IMR-90 (cell line): ENCODE results near the gene MYH7B. TPM values are rescaled to one million over a fixed set of nuclear protein-coding genes. Genes with fewer than 3 reads are reported as not detected.

Experiments used
- ATAC-seq: fragments of 200-7000 bp; cut with Tn5 transposase; 2 replicates; pipeline ENCODE4 v1.9.1; 2020; ENCODE audit warnings: low read depth, mild to moderate bottlenecking, moderate library complexity
- BruUV-seq: library from RNA; stranded (reverse); fragments of 400-500 nt; replicated peaks from 2 replicates; lab custom pipeline; 2021; lab: Mats Ljungman, UMichigan
- CTCF ChIA-PET: fragments of 300-600 bp; formaldehyde crosslinking; extraction: SDS; loops from one replicate; lab custom pipeline; 2021; ENCODE audit warnings: antibody characterized with exemption; lab: Yijun Ruan, JAX
- POLR2A ChIA-PET: fragments of 300-600 bp; sonication (Branson Sonifier 250); formaldehyde crosslinking; loops from one replicate; lab custom pipeline; 2022; ENCODE audit warnings: antibody characterized with exemption; ENCODE audit not compliant: unreplicated experiment; lab: Charles Lee
- DNase-seq: peaks from one replicate; pipeline ENCODE4 v3.0.0; 2013
- H2AFZ ChIP-seq: replicated peaks from 2 replicates; pipeline ENCODE3; 2013; ENCODE audit warnings: low read length, mild to moderate bottlenecking; ENCODE audit not compliant: poor library complexity
- H2AK5ac ChIP-seq: 2 replicates; pipeline ENCODE4 v1.6.1; 2013; ENCODE audit warnings: low read depth, low read length, inconsistent platforms
- H2AK9ac ChIP-seq: replicated peaks from 2 replicates; pipeline ENCODE3; 2013; ENCODE audit warnings: mild to moderate bottlenecking, low read depth, low read length, moderate library complexity; ENCODE audit not compliant: poor library complexity
- H2BK120ac ChIP-seq: 2 replicates; pipeline ENCODE4 v1.6.1; 2013; ENCODE audit warnings: low read depth, low read length, inconsistent platforms
- H2BK15ac ChIP-seq: 3 replicates; pipeline ENCODE4 v1.6.1; 2013; ENCODE audit warnings: low read depth, low read length, inconsistent platforms
- H2BK20ac ChIP-seq: 2 replicates; pipeline ENCODE4 v1.6.1; 2013; ENCODE audit warnings: low read depth, mild to moderate bottlenecking, inconsistent platforms, low read length, moderate library complexity
- H2BK5ac ChIP-seq: 2 replicates; pipeline ENCODE4 v1.6.1; 2013; ENCODE audit warnings: mild to moderate bottlenecking, low read depth, low read length, inconsistent platforms; ENCODE audit not compliant: poor library complexity, severe bottlenecking
- H3K14ac ChIP-seq: replicated peaks from 2 replicates; pipeline ENCODE4 v1.6.1; 2013; ENCODE audit warnings: low read depth, low read length, inconsistent platforms
- H3K18ac ChIP-seq: 2 replicates; pipeline ENCODE4 v1.6.1; 2013; ENCODE audit warnings: low read depth, low read length, control low read depth
- H3K23ac ChIP-seq: 2 replicates; pipeline ENCODE4 v1.6.1; 2013; ENCODE audit warnings: low read depth, low read length, inconsistent platforms
- H3K27ac ChIP-seq: 2 replicates; pipeline ENCODE4 v1.5.1; 2013; ENCODE audit warnings: mild to moderate bottlenecking, control low read depth, low read length; ENCODE audit not compliant: insufficient read depth
- H3K27me3 ChIP-seq: 2 replicates; pipeline ENCODE4 v1.6.1; 2013; ENCODE audit warnings: low read length; ENCODE audit not compliant: control insufficient read depth, insufficient read depth
- H3K36me3 ChIP-seq: 2 replicates; pipeline ENCODE4 v1.6.1; 2013; ENCODE audit warnings: low read length, mixed read lengths; ENCODE audit not compliant: control insufficient read depth, insufficient read depth
- H3K4ac ChIP-seq: 2 replicates; pipeline ENCODE4 v1.6.1; 2013; ENCODE audit warnings: low read depth, low read length, inconsistent platforms
- H3K4me1 ChIP-seq: 2 replicates; pipeline ENCODE4 v1.6.1; 2013; ENCODE audit warnings: low read length, mixed read lengths; ENCODE audit not compliant: control insufficient read depth, insufficient read depth
- H3K4me2 ChIP-seq: 2 replicates; pipeline ENCODE4 v1.6.1; 2013; ENCODE audit warnings: low read depth, mild to moderate bottlenecking, control low read depth, low read length, moderate library complexity
- H3K4me3 ChIP-seq: 2 replicates; pipeline ENCODE4 v1.5.1; 2013; ENCODE audit warnings: low read depth, mild to moderate bottlenecking, control low read depth, low read length, moderate library complexity; ENCODE audit not compliant: insufficient read depth
- H3K56ac ChIP-seq: 2 replicates; pipeline ENCODE4 v1.6.1; 2013; ENCODE audit warnings: low read length, inconsistent platforms; ENCODE audit not compliant: insufficient read depth; ENCODE audit errors: extremely low read depth
- H3K79me1 ChIP-seq, 2 experiments: 2 replicates each; pipeline ENCODE4 v1.6.1; 2013; ENCODE audit warnings: low read length in 2 of 2, inconsistent platforms in 1 of 2, low read depth in 1 of 2
- H3K9ac ChIP-seq: 2 replicates; pipeline ENCODE4 v1.6.1; 2013; ENCODE audit warnings: low read depth, low read length, control low read depth
- H3K9me1 ChIP-seq: 2 replicates; pipeline ENCODE4 v1.6.1; 2013; ENCODE audit warnings: low read length, inconsistent platforms; ENCODE audit not compliant: insufficient read depth
- H3K9me3 ChIP-seq: 2 replicates; pipeline ENCODE4 v1.6.1; 2013; ENCODE audit warnings: low read length; ENCODE audit not compliant: control insufficient read depth, insufficient read depth
- H4K20me1 ChIP-seq: 2 replicates; pipeline ENCODE4 v1.6.1; 2013; ENCODE audit warnings: low read length, inconsistent platforms; ENCODE audit not compliant: insufficient read depth
- H4K5ac ChIP-seq: 2 replicates; pipeline ENCODE4 v1.6.1; 2013; ENCODE audit warnings: mild to moderate bottlenecking, low read depth, low read length, control low read depth
- H4K8ac ChIP-seq, 2 experiments: 2 replicates each; pipeline ENCODE4 v1.6.1; 2013; ENCODE audit warnings: low read depth in 2 of 2, low read length in 2 of 2, control low read depth in 1 of 2, inconsistent platforms in 1 of 2
- H4K91ac ChIP-seq: 2 replicates; pipeline ENCODE4 v1.6.1; 2013; ENCODE audit warnings: low read depth, low read length, inconsistent platforms; ENCODE audit not compliant: insufficient read depth
- BHLHE40 ChIP-seq: fragments of 150-350 bp; IDR thresholded peaks from 2 replicates; pipeline ENCODE4 v1.6.1; 2016; ENCODE audit warnings: mild to moderate bottlenecking, low read depth, low read length
- CEBPB ChIP-seq: IDR thresholded peaks from 2 replicates; pipeline ENCODE4 v1.6.1; 2012; ENCODE audit warnings: low read depth, low read length, improper control_type of control experiment
- CHD1 ChIP-seq: IDR thresholded peaks from 2 replicates; pipeline ENCODE4 v1.6.1; 2012; ENCODE audit warnings: low read depth, low read length, improper control_type of control experiment
- CTCF ChIP-seq: conservative IDR thresholded peaks from 2 replicates; pipeline ENCODE4 v1.5.1; 2012; ENCODE audit warnings: mild to moderate bottlenecking, low read depth, low read length, improper control_type of control experiment
- ELK1 ChIP-seq: fragments of 150-350 bp; IDR thresholded peaks from 2 replicates; pipeline ENCODE4 v1.6.1; 2016; ENCODE audit warnings: low read depth, mild to moderate bottlenecking, low read length, moderate library complexity, borderline replicate concordance
- FOS ChIP-seq: fragments of 150-350 bp; IDR thresholded peaks from 2 replicates; pipeline ENCODE4 v1.6.1; 2016; ENCODE audit warnings: low read depth, low read length
- MAFK ChIP-seq: IDR thresholded peaks from 2 replicates; pipeline ENCODE4 v1.6.1; 2012; ENCODE audit warnings: low read depth, low read length, improper control_type of control experiment
- MAZ ChIP-seq: IDR thresholded peaks from 2 replicates; pipeline ENCODE4 v1.6.1; 2012; ENCODE audit warnings: low read depth, mild to moderate bottlenecking, low read length, improper control_type of control experiment, moderate library complexity, borderline replicate concordance
- MXI1 ChIP-seq: IDR thresholded peaks from 2 replicates; pipeline ENCODE4 v1.6.1; 2012; ENCODE audit warnings: low read depth, mild to moderate bottlenecking, low read length, moderate library complexity, borderline replicate concordance
- NFE2L2 ChIP-seq: fragments of 150-350 bp; IDR thresholded peaks from 2 replicates; pipeline ENCODE4 v1.6.1; 2016; ENCODE audit warnings: low read depth, mild to moderate bottlenecking, low read length
- POLR2A ChIP-seq: IDR thresholded peaks from 2 replicates; pipeline ENCODE4 v1.6.1; 2012; ENCODE audit warnings: mild to moderate bottlenecking, low read depth, low read length
- RAD21 ChIP-seq: IDR thresholded peaks from 2 replicates; pipeline ENCODE4 v1.6.1; 2012; ENCODE audit warnings: low read length, improper control_type of control experiment
- RCOR1 ChIP-seq: IDR thresholded peaks from 2 replicates; pipeline ENCODE4 v1.6.1; 2012; ENCODE audit warnings: mild to moderate bottlenecking, low read length, improper control_type of control experiment; ENCODE audit not compliant: insufficient replicate concordance
- RFX5 ChIP-seq: IDR thresholded peaks from 2 replicates; pipeline ENCODE4 v1.8.0; 2012; ENCODE audit warnings: low read depth, mild to moderate bottlenecking, low read length, moderate library complexity
- SMC3 ChIP-seq: fragments of 150-350 bp; IDR thresholded peaks from 2 replicates; pipeline ENCODE4 v1.6.1; 2016; ENCODE audit warnings: low read depth, mild to moderate bottlenecking, antibody characterized with exemption, low read length, moderate library complexity
- USF2 ChIP-seq: fragments of 150-350 bp; IDR thresholded peaks from 2 replicates; pipeline ENCODE4 v1.6.1; 2017; ENCODE audit warnings: mild to moderate bottlenecking, antibody characterized with exemption, low read length, low read depth
- WGBS, 2 experiments: methylation state at CpG; one replicate each; pipeline versions ENCODE4 v1.1.5 to v1.1.7; 2013; ENCODE audit warnings: missing lambda C conversion rate in 2 of 2; ENCODE audit not compliant: insufficient read length in 1 of 2; ENCODE audit errors: extremely low coverage in 2 of 2; 5-methylcytosine and 5-hydroxymethylcytosine counted together
- dilution Hi-C: fragments of 300-500 bp; cut with HindIII; formaldehyde crosslinking; loops from one replicate; pipeline ENCODE4 v1.14.3; 2018; ENCODE audit warnings: low sequenced_read_pairs; ENCODE audit not compliant: unreplicated experiment
- in situ Hi-C: fragments of 300-500 bp; cut with MboI; formaldehyde crosslinking; loops from 3 replicates; pipeline ENCODE4 v1.14.3; 2019; ENCODE audit warnings: low sequenced_read_pairs, inconsistent platforms, mixed read lengths
- intact Hi-C: fragments of 100-400 bp; cut with micrococcal nuclease; formaldehyde crosslinking; loops from 2 replicates; pipeline ENCODE4 v1.10.0; 2022
- polyA plus RNA-seq, 3 experiments: library from polyadenylated mRNA; depleted of rRNA; stranded (reverse); fragments of >200 nt; gene quantifications; 2 replicates each; pipeline ENCODE4 v1.2.3, GENCODE V29; 2012; ENCODE audit warnings: low replicate concordance in 1 of 3
- total RNA-seq: library from RNA; depleted of rRNA; stranded (reverse); fragments of >200 nt; gene quantifications from 2 replicates; pipeline ENCODE4 v1.2.3, GENCODE V29; 2012

The MYH7B gene
- total and polyA plus RNA-seq, 2 of the 4 experiments (the other 2 are of a cell fraction) = 0.09 TPM; not detected in 1

- CTCF ChIA-PET = no interaction called here
- H2AK5ac ChIP-seq = no peak overlapping the region
These were observed 11.8 kb downstream of the MYH7B start for GRCh38 chr20:34967421-34967820.

More at GRCh38 chr20:34967421-34967820, 11.8 kb downstream of the MYH7B start:
- no peak overlapping the region for H4K8ac ChIP-seq
- dilution Hi-C loops (no loop called here), in situ Hi-C loops (no loop called here), intact Hi-C loops (loop anchor here (10.0 kb wide), 1 partner anchor 393 kb away; no protein-coding TSS in a partner anchor)
- H3K4me1 ChIP-seq = no peaks in the 10 kb centered on the region
- H3K23ac ChIP-seq = no peak overlapping the region
- H3K9me1 ChIP-seq = peaks cover 8% of the 10 kb centered on the region; the same call in 1 of the 2 replicates
- H3K4me2 ChIP-seq = no peak overlapping the region
- H3K79me1 ChIP-seq = no peaks in the 10 kb centered on the region
- H2BK20ac ChIP-seq = no peak overlapping the region
- no peak overlapping the region for H2BK15ac ChIP-seq
- no peak for TF ChIP-seq RAD21
- TF ChIP-seq MXI1 = no peak
- no peak for TF ChIP-seq NFE2L2
- no peak for TF ChIP-seq USF2
- no peak for TF ChIP-seq ELK1
- no peak for TF ChIP-seq CTCF
- TF ChIP-seq BHLHE40 = no peak
- TF ChIP-seq POLR2A = no peak
- no peak for TF ChIP-seq MAZ
- no peak for TF ChIP-seq SMC3
- TF ChIP-seq MAFK = no peak
- no peak for TF ChIP-seq CEBPB
- TF ChIP-seq RFX5 = no peak
- no peak for TF ChIP-seq FOS
- no peak for TF ChIP-seq RCOR1
- TF ChIP-seq CHD1 = no peak
- no peak overlapping the region for H3K27ac ChIP-seq
- no peak overlapping the region for H3K4me3 ChIP-seq
- H3K36me3 ChIP-seq = no peaks in the 10 kb centered on the region
- H3K9ac ChIP-seq = no peak overlapping the region
- no peak overlapping the region for H3K14ac ChIP-seq
- no peaks in the 10 kb centered on the region for H4K20me1 ChIP-seq
- no peak overlapping the region for H2AK9ac ChIP-seq
- no peak for ATAC-seq
- H3K18ac ChIP-seq = no peak overlapping the region
- no peak overlapping the region for H4K91ac ChIP-seq
- no TSS peak for BruUV-seq
- no peak overlapping the region for H3K56ac ChIP-seq
- H2AFZ ChIP-seq = no peak overlapping the region
- POLR2A ChIA-PET = no interaction called here
- H2BK120ac ChIP-seq = no peak overlapping the region
- DNase-seq = no peak
- H3K4ac ChIP-seq = no peak overlapping the region
- H2BK5ac ChIP-seq = no peak overlapping the region
- peaks cover 8% of the 10 kb centered on the region; the same call in 1 of the 2 replicates for H3K27me3 ChIP-seq
- H4K5ac ChIP-seq = no peak overlapping the region
- H3K9me3 ChIP-seq = no peaks in the 10 kb centered on the region
- no CpG with 5 or more reads among the region's 5 CpGs for WGBS, 2 experiments
